ENCODE measurements around the gene IPCEF1. TPM values are rescaled to one million over a fixed set of nuclear protein-coding genes. Genes with fewer than 3 reads are reported as not detected.

IPCEF1 gene
- total and polyA plus RNA-seq, 2 of the 4 experiments (the other 2 are of a cell fraction) = under 0.01 to 0.03 TPM

- dilution Hi-C loops (cut with HindIII; ENCODE audit: low sequenced_read_pairs, unreplicated experiment) (no loop called here), intact Hi-C loops (cut with micrococcal nuclease) (no loop called here), in situ Hi-C loops (cut with MboI; ENCODE audit: low sequenced_read_pairs) (no loop called here)
- Histone ChIP-seq H2AFZ (replicated peaks; ENCODE audit: low read length, poor library complexity) (peak overlapping the region; percentile 36), H3K23ac (ENCODE audit: low read depth, low read length) (no peak overlapping the region), H3K9me1 (ENCODE audit: insufficient read depth, low read length) (no peaks in the 10 kb centered on the region), H3K4me1 (ENCODE audit: control insufficient read depth, insufficient read depth, low read length) (no peaks in the 10 kb centered on the region), H3K9ac (ENCODE audit: low read depth, low read length) (no peak overlapping the region), H3K4ac (ENCODE audit: low read depth, low read length) (no peak overlapping the region), H3K9me3 (ENCODE audit: control insufficient read depth, insufficient read depth, low read length) (peaks cover 3% of the 10 kb centered on the region; the same call in 1 of the 2 replicates), H4K20me1 (ENCODE audit: insufficient read depth, low read length) (no peaks in the 10 kb centered on the region), H2AK9ac (replicated peaks; ENCODE audit: low read depth, low read length, poor library complexity) (no peak overlapping the region), H3K4me2 (ENCODE audit: low read depth, low read length) (no peak overlapping the region), H3K36me3 (ENCODE audit: control insufficient read depth, insufficient read depth, low read length) (no peaks in the 10 kb centered on the region), H3K27ac (ENCODE audit: insufficient read depth, low read length) (no peak overlapping the region), H2AK5ac (ENCODE audit: low read depth, low read length) (no peak overlapping the region), H3K14ac (replicated peaks; ENCODE audit: low read depth, low read length) (no peak overlapping the region), H3K4me3 (ENCODE audit: insufficient read depth, low read depth, low read length) (no peak overlapping the region), H3K18ac (ENCODE audit: low read depth, low read length) (no peak overlapping the region), H3K27me3 (ENCODE audit: control insufficient read depth, insufficient read depth, low read length) (no peaks in the 10 kb centered on the region), H2BK15ac (ENCODE audit: low read depth, low read length) (no peak overlapping the region), H3K79me1 (ENCODE audit: low read depth in 1 of 2, low read length in 2 of 2) (no peaks in the 10 kb centered on the region), H2BK20ac (ENCODE audit: low read depth, low read length) (no peak overlapping the region), H4K8ac (ENCODE audit: low read depth in 2 of 2, low read length in 2 of 2) (no peak overlapping the region), H3K56ac (ENCODE audit: extremely low read depth, insufficient read depth, low read length) (no peak overlapping the region), H2BK120ac (ENCODE audit: low read depth, low read length) (no peak overlapping the region), H4K91ac (ENCODE audit: insufficient read depth, low read depth, low read length) (no peak overlapping the region), H4K5ac (ENCODE audit: low read depth, low read length) (no peak overlapping the region), H2BK5ac (ENCODE audit: low read depth, low read length, poor library complexity, severe bottlenecking) (no peak overlapping the region)
- POLR2A ChIA-PET (ENCODE audit: unreplicated experiment) = no interaction called here
- no peak; the same call in 1 of the 2 replicates for ATAC-seq (ENCODE audit: low read depth)
- peak; percentile 18 for DNase-seq
- TF ChIP-seq MAZ (IDR thresholded peaks at IDR 0.05; ENCODE audit: borderline replicate concordance, low read depth, low read length) = no peak
- TF ChIP-seq CTCF (conservative IDR thresholded peaks at IDR 0.05; ENCODE audit: low read depth, low read length) = no peak
- TF ChIP-seq BHLHE40 (IDR thresholded peaks at IDR 0.05; ENCODE audit: low read depth, low read length) = no peak
- TF ChIP-seq SMC3 (IDR thresholded peaks at IDR 0.05; ENCODE audit: low read depth, low read length) = no peak
- no peak for TF ChIP-seq ELK1 (IDR thresholded peaks at IDR 0.05; ENCODE audit: borderline replicate concordance, low read depth, low read length)
- no peak for TF ChIP-seq RAD21 (IDR thresholded peaks at IDR 0.05; ENCODE audit: low read length)
- TF ChIP-seq MXI1 (IDR thresholded peaks at IDR 0.05; ENCODE audit: borderline replicate concordance, low read depth, low read length) = no peak
- TF ChIP-seq RCOR1 (IDR thresholded peaks at IDR 0.05; ENCODE audit: insufficient replicate concordance, low read length) = no peak
- TF ChIP-seq CEBPB (IDR thresholded peaks at IDR 0.05; ENCODE audit: low read depth, low read length) = no peak
- no peak for TF ChIP-seq FOS (IDR thresholded peaks at IDR 0.05; ENCODE audit: low read depth, low read length)
- no peak for TF ChIP-seq POLR2A (IDR thresholded peaks at IDR 0.05; ENCODE audit: low read depth, low read length)
- no peak for TF ChIP-seq USF2 (IDR thresholded peaks at IDR 0.05; ENCODE audit: low read depth, low read length)
- CTCF ChIA-PET = no interaction called here
- 100% methylated on average over 1 of the region's 6 CpGs; no CpG with 5 or more reads in 1 of the 2 experiments for WGBS, 2 experiments (ENCODE audit: extremely low coverage in 2 of 2, insufficient read length in 1 of 2)
- BruUV-seq (replicated peaks) = no TSS peak
Measured at GRCh38 chr6:154347981-154348380, 8.6 kb downstream of the IPCEF1 start.
